WTC11 (cell line): Measurements from ENCODE around the gene ZAR1L. TPM values are rescaled to one million over a fixed set of nuclear protein-coding genes. Genes with fewer than 3 reads are reported as not detected.

ENCODE experiments used
- ATAC-seq: fragments of 200-7000 bp; cut with Tn5 transposase; 2 replicates; pipeline ENCODE4 v1.10.0; 2021; ENCODE audit warnings: mild to moderate bottlenecking, moderate library complexity
- CTCF ChIA-PET: fragments of 300-600 bp; sonication (Branson Sonifier 250); formaldehyde crosslinking; loops from one replicate; lab custom pipeline; 2021; ENCODE audit warnings: antibody characterized with exemption; lab: Charles Lee
- POLR2A ChIA-PET: fragments of 350-600 bp; sonication (Branson Sonifier 250); formaldehyde crosslinking; loops from one replicate; lab custom pipeline; 2021; ENCODE audit warnings: antibody characterized with exemption; lab: Charles Lee
- DNase-seq: peaks from one replicate; pipeline ENCODE4 v3.0.0; 2021; ENCODE audit warnings: low spot score
- H3K27ac Mint-ChIP-seq: 2 replicates; pipeline ENCODE4 v1.8.0; 2021; ENCODE audit warnings: mixed read lengths
- H3K27me3 Mint-ChIP-seq: 2 replicates; pipeline ENCODE4 v1.8.0; 2021; ENCODE audit warnings: low read depth, mild to moderate bottlenecking, moderate library complexity, mixed read lengths
- H3K36me3 Mint-ChIP-seq: 2 replicates; pipeline ENCODE4 v1.8.0; 2021; ENCODE audit warnings: mixed read lengths
- H3K4me1 Mint-ChIP-seq: 2 replicates; pipeline ENCODE4 v1.8.0; 2022; ENCODE audit warnings: mixed read lengths
- H3K4me3 Mint-ChIP-seq: 2 replicates; pipeline ENCODE4 v1.8.0; 2021; ENCODE audit warnings: mild to moderate bottlenecking, moderate library complexity, mixed read lengths
- H3K9me3 Mint-ChIP-seq: 2 replicates; pipeline ENCODE4 v1.8.0; 2021; ENCODE audit warnings: mixed read lengths
- CREM ChIP-seq: sonication (generic); formaldehyde crosslinking; IDR thresholded peaks from 2 replicates; pipeline ENCODE4 v1.8.1; 2022; ENCODE audit warnings: mild to moderate bottlenecking, missing genetic modification reagents, moderate library complexity
- GABPB1 ChIP-seq: sonication (generic); formaldehyde crosslinking; IDR thresholded peaks from 2 replicates; pipeline ENCODE4 v1.8.1; 2023; ENCODE audit warnings: mild to moderate bottlenecking, missing genetic modification reagents
- HMGA2 ChIP-seq: fragments of 250-450 bp; sonication (Bioruptor Pico); IDR thresholded peaks from 2 replicates; pipeline ENCODE4 v1.4.0; 2021; ENCODE audit warnings: mild to moderate bottlenecking, moderate library complexity
- JAZF1 ChIP-seq: fragments of 250-450 bp; sonication (Bioruptor Pico); IDR thresholded peaks from 2 replicates; pipeline ENCODE4 v1.9.0; 2021; ENCODE audit warnings: moderate library complexity, mild to moderate bottlenecking, inconsistent platforms
- KAT7 ChIP-seq: sonication (generic); formaldehyde crosslinking; IDR thresholded peaks from 2 replicates; pipeline ENCODE4 v1.8.1; 2023; ENCODE audit warnings: missing genetic modification reagents, mild to moderate bottlenecking, borderline replicate concordance
- NFATC4 ChIP-seq: fragments of 250-450 bp; sonication (Bioruptor Pico); IDR thresholded peaks from 2 replicates; pipeline ENCODE4 v1.9.0; 2021; ENCODE audit warnings: mild to moderate bottlenecking
- OVOL2 ChIP-seq: fragments of 250-450 bp; sonication (Bioruptor Pico); IDR thresholded peaks from 2 replicates; pipeline ENCODE4 v1.9.0; 2021; ENCODE audit warnings: mild to moderate bottlenecking, borderline replicate concordance
- RELA ChIP-seq: sonication (generic); formaldehyde crosslinking; IDR thresholded peaks from 2 replicates; pipeline ENCODE4 v1.8.1; 2022; ENCODE audit warnings: missing genetic modification reagents, mild to moderate bottlenecking, borderline replicate concordance
- RORB ChIP-seq: fragments of 250-450 bp; sonication (Bioruptor Pico); IDR thresholded peaks from 2 replicates; pipeline ENCODE4 v1.9.0; 2021; ENCODE audit warnings: mild to moderate bottlenecking
- ZNF416 ChIP-seq: fragments of 250-450 bp; sonication (Bioruptor Pico); IDR thresholded peaks from 2 replicates; pipeline ENCODE4 v1.9.0; 2021; ENCODE audit warnings: mild to moderate bottlenecking, inconsistent platforms
- total RNA-seq: library from RNA; stranded (reverse); gene quantifications from 3 replicates; pipeline ENCODE4 v1.2.3, GENCODE V29; 2021
- TF ChIP-seq, protein P1 (sequence below): sonication (generic); formaldehyde crosslinking; IDR thresholded peaks from 2 replicates; pipeline ENCODE4 v1.8.1; 2023; ENCODE audit warnings: mild to moderate bottlenecking, missing genetic modification reagents, moderate library complexity
- TF ChIP-seq, protein P2 (sequence below): sonication (generic); formaldehyde crosslinking; IDR thresholded peaks from 2 replicates; pipeline ENCODE4 v1.8.0; 2023; ENCODE audit warnings: mild to moderate bottlenecking, missing genetic modification reagents
- TF ChIP-seq, protein P3 (sequence below): sonication (generic); formaldehyde crosslinking; IDR thresholded peaks from 2 replicates; pipeline ENCODE4 v1.8.0; 2022; ENCODE audit warnings: missing genetic modification reagents
- TF ChIP-seq, protein P4 (sequence below): sonication (generic); formaldehyde crosslinking; IDR thresholded peaks from 2 replicates; pipeline ENCODE4 v1.8.0; 2022; ENCODE audit warnings: mild to moderate bottlenecking, missing genetic modification reagents
- TF ChIP-seq, protein P5 (sequence below): fragments of 250-450 bp; sonication (Bioruptor Pico); IDR thresholded peaks from 2 replicates; pipeline ENCODE4 v1.8.0; 2021; ENCODE audit warnings: mild to moderate bottlenecking
- TF ChIP-seq, protein P6 (sequence below): sonication (generic); formaldehyde crosslinking; IDR thresholded peaks from 2 replicates; pipeline ENCODE4 v1.8.0; 2023; ENCODE audit warnings: missing genetic modification reagents
- TF ChIP-seq, protein P7 (sequence below): sonication (generic); formaldehyde crosslinking; conservative IDR thresholded peaks from 2 replicates; pipeline ENCODE4 v1.8.1; 2022; ENCODE audit warnings: mild to moderate bottlenecking, missing genetic modification reagents

ZAR1L gene
- total RNA-seq, 1 experiment from 2014 or later: 0.33 TPM

DNA sequence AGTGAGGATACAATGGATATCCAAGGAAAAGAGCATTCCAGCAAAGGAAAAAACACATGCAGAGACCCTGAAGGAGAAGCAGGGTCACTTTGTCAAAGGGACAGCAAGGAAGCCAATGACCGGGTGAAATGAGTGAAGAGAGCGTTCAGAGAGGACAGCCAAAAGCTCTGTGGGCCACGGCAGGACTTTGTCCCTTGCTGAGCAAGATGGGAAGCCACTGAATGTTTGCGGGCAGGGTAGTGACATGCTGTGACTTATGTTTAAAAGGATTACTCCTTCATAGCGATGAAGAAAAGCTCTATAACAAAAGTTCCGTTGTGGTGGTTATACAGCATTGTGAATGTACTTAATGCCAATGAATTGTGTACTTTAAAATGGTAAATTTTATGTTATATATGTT, 16.5 kb downstream of the ZAR1L start:
- H3K4me3 Mint-ChIP-seq: no peak overlapping the region
- H3K36me3 Mint-ChIP-seq: no peaks in the 10 kb centered on the region

More for the DNA sequence above, 16.5 kb downstream of the ZAR1L start:
- Mint-ChIP-seq H3K27me3 (no peaks in the 10 kb centered on the region), H3K27ac (no peak overlapping the region), H3K4me1 (no peaks in the 10 kb centered on the region), H3K9me3 (no peaks in the 10 kb centered on the region)
- DNase-seq (no peak), ATAC-seq (no peak)
- CTCF ChIA-PET: interaction anchor here (1.6 kb wide), 1 partner anchor 31 kb away, joined by 5 read pairs; no protein-coding TSS in a partner anchor
- POLR2A ChIA-PET: no interaction called here
- TF ChIP-seq JAZF1 (CRISPR knock-in tag) (no peak), NFATC4 (no peak), RELA (CRISPR knock-in tag) (no peak), RORB (no peak), GABPB1 (CRISPR knock-in tag) (no peak), KAT7 (CRISPR knock-in tag) (no peak), HMGA2 (CRISPR knock-in tag) (no peak), CREM (CRISPR knock-in tag) (no peak), ZNF416 (CRISPR knock-in tag) (no peak), OVOL2 (CRISPR knock-in tag) (no peak)
- TF ChIP-seq, protein P1, sequence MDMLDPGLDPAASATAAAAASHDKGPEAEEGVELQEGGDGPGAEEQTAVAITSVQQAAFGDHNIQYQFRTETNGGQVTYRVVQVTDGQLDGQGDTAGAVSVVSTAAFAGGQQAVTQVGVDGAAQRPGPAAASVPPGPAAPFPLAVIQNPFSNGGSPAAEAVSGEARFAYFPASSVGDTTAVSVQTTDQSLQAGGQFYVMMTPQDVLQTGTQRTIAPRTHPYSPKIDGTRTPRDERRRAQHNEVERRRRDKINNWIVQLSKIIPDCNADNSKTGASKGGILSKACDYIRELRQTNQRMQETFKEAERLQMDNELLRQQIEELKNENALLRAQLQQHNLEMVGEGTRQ (CRISPR knock-in tag): no peak
- TF ChIP-seq, protein P2, sequence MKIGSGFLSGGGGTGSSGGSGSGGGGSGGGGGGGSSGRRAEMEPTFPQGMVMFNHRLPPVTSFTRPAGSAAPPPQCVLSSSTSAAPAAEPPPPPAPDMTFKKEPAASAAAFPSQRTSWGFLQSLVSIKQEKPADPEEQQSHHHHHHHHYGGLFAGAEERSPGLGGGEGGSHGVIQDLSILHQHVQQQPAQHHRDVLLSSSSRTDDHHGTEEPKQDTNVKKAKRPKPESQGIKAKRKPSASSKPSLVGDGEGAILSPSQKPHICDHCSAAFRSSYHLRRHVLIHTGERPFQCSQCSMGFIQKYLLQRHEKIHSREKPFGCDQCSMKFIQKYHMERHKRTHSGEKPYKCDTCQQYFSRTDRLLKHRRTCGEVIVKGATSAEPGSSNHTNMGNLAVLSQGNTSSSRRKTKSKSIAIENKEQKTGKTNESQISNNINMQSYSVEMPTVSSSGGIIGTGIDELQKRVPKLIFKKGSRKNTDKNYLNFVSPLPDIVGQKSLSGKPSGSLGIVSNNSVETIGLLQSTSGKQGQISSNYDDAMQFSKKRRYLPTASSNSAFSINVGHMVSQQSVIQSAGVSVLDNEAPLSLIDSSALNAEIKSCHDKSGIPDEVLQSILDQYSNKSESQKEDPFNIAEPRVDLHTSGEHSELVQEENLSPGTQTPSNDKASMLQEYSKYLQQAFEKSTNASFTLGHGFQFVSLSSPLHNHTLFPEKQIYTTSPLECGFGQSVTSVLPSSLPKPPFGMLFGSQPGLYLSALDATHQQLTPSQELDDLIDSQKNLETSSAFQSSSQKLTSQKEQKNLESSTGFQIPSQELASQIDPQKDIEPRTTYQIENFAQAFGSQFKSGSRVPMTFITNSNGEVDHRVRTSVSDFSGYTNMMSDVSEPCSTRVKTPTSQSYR: no peak
- TF ChIP-seq, protein P3, sequence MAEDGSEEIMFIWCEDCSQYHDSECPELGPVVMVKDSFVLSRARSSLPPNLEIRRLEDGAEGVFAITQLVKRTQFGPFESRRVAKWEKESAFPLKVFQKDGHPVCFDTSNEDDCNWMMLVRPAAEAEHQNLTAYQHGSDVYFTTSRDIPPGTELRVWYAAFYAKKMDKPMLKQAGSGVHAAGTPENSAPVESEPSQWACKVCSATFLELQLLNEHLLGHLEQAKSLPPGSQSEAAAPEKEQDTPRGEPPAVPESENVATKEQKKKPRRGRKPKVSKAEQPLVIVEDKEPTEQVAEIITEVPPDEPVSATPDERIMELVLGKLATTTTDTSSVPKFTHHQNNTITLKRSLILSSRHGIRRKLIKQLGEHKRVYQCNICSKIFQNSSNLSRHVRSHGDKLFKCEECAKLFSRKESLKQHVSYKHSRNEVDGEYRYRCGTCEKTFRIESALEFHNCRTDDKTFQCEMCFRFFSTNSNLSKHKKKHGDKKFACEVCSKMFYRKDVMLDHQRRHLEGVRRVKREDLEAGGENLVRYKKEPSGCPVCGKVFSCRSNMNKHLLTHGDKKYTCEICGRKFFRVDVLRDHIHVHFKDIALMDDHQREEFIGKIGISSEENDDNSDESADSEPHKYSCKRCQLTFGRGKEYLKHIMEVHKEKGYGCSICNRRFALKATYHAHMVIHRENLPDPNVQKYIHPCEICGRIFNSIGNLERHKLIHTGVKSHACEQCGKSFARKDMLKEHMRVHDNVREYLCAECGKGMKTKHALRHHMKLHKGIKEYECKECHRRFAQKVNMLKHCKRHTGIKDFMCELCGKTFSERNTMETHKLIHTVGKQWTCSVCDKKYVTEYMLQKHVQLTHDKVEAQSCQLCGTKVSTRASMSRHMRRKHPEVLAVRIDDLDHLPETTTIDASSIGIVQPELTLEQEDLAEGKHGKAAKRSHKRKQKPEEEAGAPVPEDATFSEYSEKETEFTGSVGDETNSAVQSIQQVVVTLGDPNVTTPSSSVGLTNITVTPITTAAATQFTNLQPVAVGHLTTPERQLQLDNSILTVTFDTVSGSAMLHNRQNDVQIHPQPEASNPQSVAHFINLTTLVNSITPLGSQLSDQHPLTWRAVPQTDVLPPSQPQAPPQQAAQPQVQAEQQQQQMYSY: no peak
- TF ChIP-seq, protein P4, sequence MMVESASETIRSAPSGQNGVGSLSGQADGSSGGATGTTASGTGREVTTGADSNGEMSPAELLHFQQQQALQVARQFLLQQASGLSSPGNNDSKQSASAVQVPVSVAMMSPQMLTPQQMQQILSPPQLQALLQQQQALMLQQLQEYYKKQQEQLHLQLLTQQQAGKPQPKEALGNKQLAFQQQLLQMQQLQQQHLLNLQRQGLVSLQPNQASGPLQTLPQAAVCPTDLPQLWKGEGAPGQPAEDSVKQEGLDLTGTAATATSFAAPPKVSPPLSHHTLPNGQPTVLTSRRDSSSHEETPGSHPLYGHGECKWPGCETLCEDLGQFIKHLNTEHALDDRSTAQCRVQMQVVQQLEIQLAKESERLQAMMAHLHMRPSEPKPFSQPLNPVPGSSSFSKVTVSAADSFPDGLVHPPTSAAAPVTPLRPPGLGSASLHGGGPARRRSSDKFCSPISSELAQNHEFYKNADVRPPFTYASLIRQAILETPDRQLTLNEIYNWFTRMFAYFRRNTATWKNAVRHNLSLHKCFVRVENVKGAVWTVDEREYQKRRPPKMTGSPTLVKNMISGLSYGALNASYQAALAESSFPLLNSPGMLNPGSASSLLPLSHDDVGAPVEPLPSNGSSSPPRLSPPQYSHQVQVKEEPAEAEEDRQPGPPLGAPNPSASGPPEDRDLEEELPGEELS (CRISPR knock-in tag): no peak
- TF ChIP-seq, protein P5, sequence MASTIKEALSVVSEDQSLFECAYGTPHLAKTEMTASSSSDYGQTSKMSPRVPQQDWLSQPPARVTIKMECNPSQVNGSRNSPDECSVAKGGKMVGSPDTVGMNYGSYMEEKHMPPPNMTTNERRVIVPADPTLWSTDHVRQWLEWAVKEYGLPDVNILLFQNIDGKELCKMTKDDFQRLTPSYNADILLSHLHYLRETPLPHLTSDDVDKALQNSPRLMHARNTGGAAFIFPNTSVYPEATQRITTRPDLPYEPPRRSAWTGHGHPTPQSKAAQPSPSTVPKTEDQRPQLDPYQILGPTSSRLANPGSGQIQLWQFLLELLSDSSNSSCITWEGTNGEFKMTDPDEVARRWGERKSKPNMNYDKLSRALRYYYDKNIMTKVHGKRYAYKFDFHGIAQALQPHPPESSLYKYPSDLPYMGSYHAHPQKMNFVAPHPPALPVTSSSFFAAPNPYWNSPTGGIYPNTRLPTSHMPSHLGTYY: no peak
- TF ChIP-seq, protein P6, sequence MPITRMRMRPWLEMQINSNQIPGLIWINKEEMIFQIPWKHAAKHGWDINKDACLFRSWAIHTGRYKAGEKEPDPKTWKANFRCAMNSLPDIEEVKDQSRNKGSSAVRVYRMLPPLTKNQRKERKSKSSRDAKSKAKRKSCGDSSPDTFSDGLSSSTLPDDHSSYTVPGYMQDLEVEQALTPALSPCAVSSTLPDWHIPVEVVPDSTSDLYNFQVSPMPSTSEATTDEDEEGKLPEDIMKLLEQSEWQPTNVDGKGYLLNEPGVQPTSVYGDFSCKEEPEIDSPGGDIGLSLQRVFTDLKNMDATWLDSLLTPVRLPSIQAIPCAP (CRISPR knock-in tag): no peak
- TF ChIP-seq, protein P7, sequence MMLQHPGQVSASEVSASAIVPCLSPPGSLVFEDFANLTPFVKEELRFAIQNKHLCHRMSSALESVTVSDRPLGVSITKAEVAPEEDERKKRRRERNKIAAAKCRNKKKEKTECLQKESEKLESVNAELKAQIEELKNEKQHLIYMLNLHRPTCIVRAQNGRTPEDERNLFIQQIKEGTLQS (CRISPR knock-in tag): no peak
